ENCODE results near the gene HCN1. TPM values are rescaled to one million over a fixed set of nuclear protein-coding genes. Genes with fewer than 3 reads are reported as not detected.

HCN1 gene
- total and polyA plus RNA-seq, 2 of the 4 experiments (the other 2 are of a cell fraction) = not detected

DNA sequence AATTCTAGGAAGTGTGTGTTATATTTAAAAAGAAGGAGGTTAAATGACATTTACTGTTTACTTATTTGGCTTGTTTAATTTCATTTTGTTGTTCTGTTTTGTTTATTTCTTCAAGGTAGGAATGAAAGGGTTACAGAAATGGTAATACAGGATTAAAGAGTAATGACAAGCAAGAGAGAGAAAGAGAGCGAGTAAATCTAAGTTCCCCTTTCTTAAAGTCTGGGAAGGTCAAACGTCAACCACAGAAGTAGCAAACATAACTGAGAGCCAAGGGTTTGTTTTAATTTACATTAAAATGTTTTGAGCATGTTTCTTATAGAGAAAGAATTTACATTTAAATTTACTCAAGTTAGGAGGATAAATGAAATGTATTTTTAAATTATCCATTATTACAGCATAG, 18.7 kb downstream of the HCN1 start:
- DNase-seq (no peak), ATAC-seq (ENCODE audit: low read depth) (no peak)
- Histone ChIP-seq H4K20me1 (ENCODE audit: insufficient read depth, low read length) (no peaks in the 10 kb centered on the region), H3K27me3 (ENCODE audit: control insufficient read depth, insufficient read depth, low read length) (no peaks in the 10 kb centered on the region), H3K14ac (replicated peaks; ENCODE audit: low read depth, low read length) (no peak overlapping the region), H3K56ac (ENCODE audit: extremely low read depth, insufficient read depth, low read length) (no peak overlapping the region), H3K9ac (ENCODE audit: low read depth, low read length) (no peak overlapping the region), H2AFZ (replicated peaks; ENCODE audit: low read length, poor library complexity) (no peak overlapping the region), H3K23ac (ENCODE audit: low read depth, low read length) (no peak overlapping the region), H2AK9ac (replicated peaks; ENCODE audit: low read depth, low read length, poor library complexity) (no peak overlapping the region), H3K79me1 (ENCODE audit: low read depth in 1 of 2, low read length in 2 of 2) (no peaks in the 10 kb centered on the region), H4K91ac (ENCODE audit: insufficient read depth, low read depth, low read length) (no peak overlapping the region), H2BK20ac (ENCODE audit: low read depth, low read length) (no peak overlapping the region), H3K36me3 (ENCODE audit: control insufficient read depth, insufficient read depth, low read length) (no peaks in the 10 kb centered on the region), H3K18ac (ENCODE audit: low read depth, low read length) (no peak overlapping the region), H4K8ac (ENCODE audit: low read depth in 2 of 2, low read length in 2 of 2) (no peak overlapping the region), H3K4me2 (ENCODE audit: low read depth, low read length) (no peak overlapping the region), H3K9me3 (ENCODE audit: control insufficient read depth, insufficient read depth, low read length) (peaks cover 2% of the 10 kb centered on the region; the same call in 1 of the 2 replicates), H2BK15ac (ENCODE audit: low read depth, low read length) (no peak overlapping the region), H3K27ac (ENCODE audit: insufficient read depth, low read length) (no peak overlapping the region), H2AK5ac (ENCODE audit: low read depth, low read length) (no peak overlapping the region), H2BK120ac (ENCODE audit: low read depth, low read length) (no peak overlapping the region), H3K9me1 (ENCODE audit: insufficient read depth, low read length) (no peaks in the 10 kb centered on the region), H2BK5ac (ENCODE audit: low read depth, low read length, poor library complexity, severe bottlenecking) (no peak overlapping the region), H3K4ac (ENCODE audit: low read depth, low read length) (no peak overlapping the region), H4K5ac (ENCODE audit: low read depth, low read length) (no peak overlapping the region), H3K4me1 (ENCODE audit: control insufficient read depth, insufficient read depth, low read length) (no peaks in the 10 kb centered on the region), H3K4me3 (ENCODE audit: insufficient read depth, low read depth, low read length) (no peak overlapping the region)
- CTCF ChIA-PET = no interaction called here
- no CpG with 5 or more reads among the region's 2 CpGs for WGBS, 2 experiments (ENCODE audit: extremely low coverage in 2 of 2, insufficient read length in 1 of 2)
- intact Hi-C loops (cut with micrococcal nuclease) = no loop called here
- TF ChIP-seq RAD21 (IDR thresholded peaks at IDR 0.05; ENCODE audit: low read length) (no peak), MAFK (IDR thresholded peaks at IDR 0.05; ENCODE audit: low read depth, low read length) (no peak), RFX5 (IDR thresholded peaks at IDR 0.05; ENCODE audit: low read depth, low read length) (no peak), SMC3 (IDR thresholded peaks at IDR 0.05; ENCODE audit: low read depth, low read length) (no peak), MXI1 (IDR thresholded peaks at IDR 0.05; ENCODE audit: borderline replicate concordance, low read depth, low read length) (no peak), BHLHE40 (IDR thresholded peaks at IDR 0.05; ENCODE audit: low read depth, low read length) (no peak), NFE2L2 (IDR thresholded peaks at IDR 0.05; ENCODE audit: low read depth, low read length) (no peak), FOS (IDR thresholded peaks at IDR 0.05; ENCODE audit: low read depth, low read length) (no peak), POLR2A (IDR thresholded peaks at IDR 0.05; ENCODE audit: low read depth, low read length) (no peak), CEBPB (IDR thresholded peaks at IDR 0.05; ENCODE audit: low read depth, low read length) (no peak), CHD1 (IDR thresholded peaks at IDR 0.05; ENCODE audit: low read depth, low read length) (no peak), MAZ (IDR thresholded peaks at IDR 0.05; ENCODE audit: borderline replicate concordance, low read depth, low read length) (no peak), RCOR1 (IDR thresholded peaks at IDR 0.05; ENCODE audit: insufficient replicate concordance, low read length) (no peak)
- TF ChIP-seq, protein P1, sequence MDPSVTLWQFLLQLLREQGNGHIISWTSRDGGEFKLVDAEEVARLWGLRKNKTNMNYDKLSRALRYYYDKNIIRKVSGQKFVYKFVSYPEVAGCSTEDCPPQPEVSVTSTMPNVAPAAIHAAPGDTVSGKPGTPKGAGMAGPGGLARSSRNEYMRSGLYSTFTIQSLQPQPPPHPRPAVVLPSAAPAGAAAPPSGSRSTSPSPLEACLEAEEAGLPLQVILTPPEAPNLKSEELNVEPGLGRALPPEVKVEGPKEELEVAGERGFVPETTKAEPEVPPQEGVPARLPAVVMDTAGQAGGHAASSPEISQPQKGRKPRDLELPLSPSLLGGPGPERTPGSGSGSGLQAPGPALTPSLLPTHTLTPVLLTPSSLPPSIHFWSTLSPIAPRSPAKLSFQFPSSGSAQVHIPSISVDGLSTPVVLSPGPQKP (IDR thresholded peaks at IDR 0.05; ENCODE audit: borderline replicate concordance, low read depth, low read length) = no peak
- TF ChIP-seq, protein P2, sequence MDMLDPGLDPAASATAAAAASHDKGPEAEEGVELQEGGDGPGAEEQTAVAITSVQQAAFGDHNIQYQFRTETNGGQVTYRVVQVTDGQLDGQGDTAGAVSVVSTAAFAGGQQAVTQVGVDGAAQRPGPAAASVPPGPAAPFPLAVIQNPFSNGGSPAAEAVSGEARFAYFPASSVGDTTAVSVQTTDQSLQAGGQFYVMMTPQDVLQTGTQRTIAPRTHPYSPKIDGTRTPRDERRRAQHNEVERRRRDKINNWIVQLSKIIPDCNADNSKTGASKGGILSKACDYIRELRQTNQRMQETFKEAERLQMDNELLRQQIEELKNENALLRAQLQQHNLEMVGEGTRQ (IDR thresholded peaks at IDR 0.05; ENCODE audit: low read depth, low read length) = no peak
- TF ChIP-seq, protein P3, sequence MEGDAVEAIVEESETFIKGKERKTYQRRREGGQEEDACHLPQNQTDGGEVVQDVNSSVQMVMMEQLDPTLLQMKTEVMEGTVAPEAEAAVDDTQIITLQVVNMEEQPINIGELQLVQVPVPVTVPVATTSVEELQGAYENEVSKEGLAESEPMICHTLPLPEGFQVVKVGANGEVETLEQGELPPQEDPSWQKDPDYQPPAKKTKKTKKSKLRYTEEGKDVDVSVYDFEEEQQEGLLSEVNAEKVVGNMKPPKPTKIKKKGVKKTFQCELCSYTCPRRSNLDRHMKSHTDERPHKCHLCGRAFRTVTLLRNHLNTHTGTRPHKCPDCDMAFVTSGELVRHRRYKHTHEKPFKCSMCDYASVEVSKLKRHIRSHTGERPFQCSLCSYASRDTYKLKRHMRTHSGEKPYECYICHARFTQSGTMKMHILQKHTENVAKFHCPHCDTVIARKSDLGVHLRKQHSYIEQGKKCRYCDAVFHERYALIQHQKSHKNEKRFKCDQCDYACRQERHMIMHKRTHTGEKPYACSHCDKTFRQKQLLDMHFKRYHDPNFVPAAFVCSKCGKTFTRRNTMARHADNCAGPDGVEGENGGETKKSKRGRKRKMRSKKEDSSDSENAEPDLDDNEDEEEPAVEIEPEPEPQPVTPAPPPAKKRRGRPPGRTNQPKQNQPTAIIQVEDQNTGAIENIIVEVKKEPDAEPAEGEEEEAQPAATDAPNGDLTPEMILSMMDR (conservative IDR thresholded peaks at IDR 0.05; ENCODE audit: low read depth, low read length) = no peak
- in situ Hi-C loops (cut with MboI; ENCODE audit: low sequenced_read_pairs) = no loop called here
- dilution Hi-C loops (cut with HindIII; ENCODE audit: low sequenced_read_pairs, unreplicated experiment) = no loop called here
- POLR2A ChIA-PET (ENCODE audit: unreplicated experiment) = no interaction called here
- no TSS peak for BruUV-seq (replicated peaks)

Measured in IMR-90 (cell line).